GM19328 (cell line): Measurements from ENCODE around the gene ARSA.

Experiments used
- ATAC-seq: cut with Tn5 transposase; IDR thresholded peaks from one replicate; pipeline ENCODE4 v1.9.1; 2021; ENCODE audit warnings: mild to moderate bottlenecking, moderate library complexity; ENCODE audit not compliant: unreplicated experiment

ARSA gene

DNA sequence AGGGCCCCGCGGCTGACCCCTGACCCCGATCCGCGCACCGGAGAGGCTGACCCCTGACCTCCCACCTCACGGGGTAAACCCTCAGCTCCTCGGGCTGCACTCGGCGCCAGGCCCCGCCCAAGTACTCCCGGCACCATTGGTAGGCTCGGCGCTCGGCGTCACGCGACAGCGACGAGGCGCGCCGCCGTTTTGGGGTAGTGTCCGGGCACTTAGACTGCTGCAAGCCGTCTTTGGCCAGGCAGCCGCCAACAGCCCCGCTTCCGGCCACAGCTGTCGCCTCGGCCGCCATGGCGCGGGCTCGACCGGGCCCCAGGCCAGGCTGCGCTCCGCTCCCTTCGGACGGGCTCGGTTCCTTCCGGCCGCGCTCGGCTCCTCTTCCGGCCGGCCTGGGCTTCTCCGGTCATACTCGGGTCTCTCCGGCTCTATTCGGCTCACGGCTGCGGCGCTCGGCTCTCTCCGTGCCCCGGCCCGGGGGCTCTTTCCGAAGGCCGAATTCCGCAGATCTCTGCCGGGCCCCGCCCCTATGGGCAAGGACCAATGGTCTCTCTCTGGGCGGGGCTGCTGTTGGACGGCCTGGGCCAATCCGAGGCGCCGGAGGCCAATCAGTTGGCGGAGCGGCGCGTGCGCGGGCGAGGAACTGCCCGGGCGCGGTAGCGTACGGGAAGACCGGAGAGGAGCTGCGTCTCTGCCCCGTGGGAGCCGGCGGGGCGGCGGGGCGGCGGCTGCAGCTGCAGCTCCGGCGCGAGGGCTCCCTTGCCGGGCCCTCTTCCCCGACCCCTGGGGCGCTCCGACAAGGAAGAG, 45.3 kb downstream of the ARSA start, which contains the start of gene CHKB:
Gene CHKB (minus strand): TSS at position 357 of the 801 bp plus-strand sequence. CDS start 68 bp downstream, at position 289.
- ATAC-seq, result peak; percentile 86

DNA sequence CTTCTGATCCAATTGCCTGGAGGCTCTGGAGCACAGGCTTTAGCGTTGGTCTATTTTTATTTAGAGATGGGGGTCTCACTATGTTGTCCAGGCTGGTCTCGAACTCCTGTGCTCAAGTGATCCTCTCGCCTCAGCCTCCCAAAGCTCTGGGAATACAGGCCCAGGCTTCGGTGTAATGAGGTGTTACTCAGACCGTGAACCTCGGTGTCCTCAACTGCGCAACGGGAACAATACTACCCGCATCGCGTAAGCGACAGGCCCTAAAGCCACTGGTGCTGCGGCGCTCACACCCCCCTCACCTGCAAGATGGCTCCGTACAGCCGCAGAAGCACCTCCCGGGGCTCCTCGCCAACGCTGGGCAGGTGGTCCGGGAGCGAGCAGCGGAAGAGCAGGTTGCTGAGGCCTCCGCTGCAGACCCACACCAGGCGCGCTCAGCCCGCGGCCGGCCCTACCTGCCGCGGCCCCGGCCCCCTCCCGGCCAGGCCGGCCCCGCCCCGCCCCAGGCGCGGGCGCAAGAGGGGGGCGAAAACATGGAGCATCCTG, 45.9 kb downstream of the ARSA start:
- peak; percentile 23 for ATAC-seq

DNA sequence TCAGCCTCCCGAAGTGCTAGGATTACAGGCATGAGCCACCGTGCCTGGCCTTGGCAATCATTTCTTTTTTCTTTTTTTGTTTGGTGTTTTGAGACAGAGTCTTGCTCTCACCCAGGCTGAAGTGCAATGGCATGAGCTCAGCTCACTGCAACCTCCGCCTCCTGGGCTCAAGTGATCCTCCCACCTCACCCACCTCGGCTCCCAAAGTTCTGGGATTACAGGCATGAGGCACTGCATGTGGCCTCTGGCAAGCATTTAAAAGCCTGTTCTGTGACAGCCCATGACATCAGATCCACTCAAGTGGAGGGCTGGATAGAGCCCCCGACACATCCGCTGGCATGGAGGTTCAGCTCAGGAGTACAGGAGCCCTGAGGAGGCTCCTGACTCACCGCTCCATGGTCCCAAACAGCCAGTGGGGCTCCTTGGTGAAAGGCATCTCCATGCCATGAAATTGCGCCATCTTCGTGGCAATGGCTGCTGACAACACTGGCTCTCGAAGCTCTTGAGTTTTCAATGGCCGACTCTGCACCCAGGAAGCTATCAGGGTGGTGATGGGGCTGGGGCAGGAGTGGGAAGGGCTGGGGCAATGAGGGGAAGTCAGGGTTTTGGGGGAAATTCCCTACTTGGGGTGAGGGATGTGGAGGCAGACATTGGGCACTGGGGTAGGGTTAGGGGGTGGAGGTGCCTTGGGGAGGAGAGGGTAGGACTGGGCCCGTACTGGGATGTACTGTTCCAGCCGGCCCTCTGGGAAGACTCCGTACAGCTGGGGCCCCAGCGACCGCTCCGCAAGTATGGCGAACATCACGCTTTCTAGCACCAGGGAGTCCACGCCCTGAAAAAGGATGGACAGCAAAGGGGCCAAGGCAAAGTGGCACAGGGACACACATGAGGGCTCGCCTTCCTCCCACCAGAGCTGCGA, 46.7 kb downstream of the ARSA start:
- ATAC-seq, result no peak

DNA sequence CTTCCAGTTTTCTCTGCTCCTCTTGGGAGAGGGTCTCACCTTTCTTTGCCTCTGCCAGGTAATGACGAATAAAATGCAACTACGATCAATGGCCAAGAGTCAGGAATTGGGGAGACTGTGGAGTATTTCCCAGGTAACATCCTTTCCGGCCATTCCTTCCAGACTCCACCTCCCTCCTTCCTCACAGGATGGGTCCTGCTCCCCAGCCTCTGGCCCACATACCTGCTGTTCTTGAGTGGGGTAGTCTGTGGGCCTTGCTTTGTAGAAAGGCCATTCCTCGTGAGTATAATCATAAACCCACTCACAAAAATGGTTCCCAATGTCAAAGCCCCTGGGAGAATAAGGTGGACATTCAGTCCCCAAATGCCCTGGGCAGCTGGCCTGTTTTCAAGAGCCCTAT, 48.2 kb downstream of the ARSA start:
- ATAC-seq, result no peak

DNA sequence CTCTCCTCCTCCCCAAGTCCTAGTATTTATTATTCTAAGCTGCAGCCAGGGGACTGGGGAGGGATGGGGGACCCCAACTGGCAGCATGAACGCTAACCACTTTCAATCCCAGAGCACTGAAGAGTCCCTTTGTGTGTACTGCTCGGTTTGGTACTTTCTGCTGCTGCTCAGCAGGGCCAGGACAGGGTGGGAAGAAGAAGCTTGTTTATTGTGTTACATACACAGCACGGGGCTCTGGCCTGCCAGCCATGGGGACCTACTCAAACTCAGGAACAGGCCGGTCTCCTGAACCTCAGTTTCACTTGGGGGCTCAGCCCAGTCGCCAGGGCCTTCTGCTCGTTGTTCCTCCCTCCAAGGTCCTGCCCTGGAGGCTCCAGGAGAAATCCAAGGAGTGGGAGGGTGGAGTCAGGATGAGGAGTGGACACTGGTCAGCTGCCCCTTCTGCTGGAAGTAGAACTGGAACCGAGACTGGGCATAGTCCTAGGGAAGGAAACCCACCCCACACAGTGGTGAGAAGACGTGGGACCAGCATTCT, 49.1 kb downstream of the ARSA start:
- no peak for ATAC-seq

DNA sequence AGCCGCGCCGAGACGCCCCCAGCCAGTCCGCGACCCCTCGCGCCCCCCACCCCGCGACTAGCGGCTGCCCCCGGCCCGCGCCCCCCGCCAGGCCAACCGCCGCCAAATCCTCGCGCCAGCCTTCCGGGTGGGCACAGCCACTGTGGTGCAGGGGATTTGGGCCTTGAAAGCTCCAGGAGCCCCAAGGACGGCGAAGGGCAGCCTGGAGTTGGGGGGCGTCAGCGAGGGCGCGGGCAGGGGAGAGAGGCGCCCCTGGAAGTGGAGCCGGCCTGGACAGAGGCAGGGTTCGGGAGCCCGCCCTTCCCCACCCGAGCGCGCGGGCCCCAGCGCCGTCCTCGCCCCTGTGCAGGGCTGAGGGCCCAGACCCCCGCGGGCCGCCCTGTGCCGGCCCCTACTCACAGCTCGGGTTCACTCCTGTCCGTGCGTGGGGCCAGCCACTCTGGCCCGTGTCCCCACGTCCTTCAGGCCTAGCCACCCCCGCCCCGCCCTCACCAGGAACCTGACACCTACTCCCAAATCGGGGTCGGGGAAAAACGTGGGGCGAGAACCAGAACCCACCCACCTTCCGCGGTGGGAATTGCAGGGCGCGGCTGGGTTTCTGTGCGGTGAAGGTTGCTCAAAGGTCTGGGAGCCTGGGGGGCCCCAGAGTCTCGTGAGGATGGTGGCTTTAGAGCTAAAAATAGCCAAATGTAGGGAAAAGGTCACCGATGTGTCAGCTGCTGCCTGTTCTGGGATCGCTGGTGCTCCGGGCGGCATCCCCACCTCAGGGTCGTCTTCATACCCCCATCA, 49.8 kb downstream of the ARSA start, which contains the start of gene CPT1B:
Gene CPT1B (minus strand): TSS at position 441 of the 789 bp plus-strand sequence. CDS start 512 bp downstream, outside the sequence.
- no peak for ATAC-seq

DNA sequence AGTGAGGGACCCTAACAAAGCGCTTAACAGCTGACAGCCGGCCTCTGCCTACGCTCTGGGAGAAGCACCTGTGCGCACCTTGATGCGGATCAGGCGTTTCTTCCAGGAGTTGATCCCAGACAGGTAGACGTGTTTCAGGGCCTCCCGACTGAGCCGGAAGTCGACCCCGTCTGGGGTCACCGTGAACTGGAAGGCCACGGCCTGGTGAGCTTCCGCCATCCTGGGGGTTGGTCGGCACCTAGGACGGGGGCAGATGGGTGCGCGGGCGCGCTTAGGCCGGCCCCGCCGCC, 50.3 kb downstream of the ARSA start:
- ATAC-seq, result no peak

DNA sequence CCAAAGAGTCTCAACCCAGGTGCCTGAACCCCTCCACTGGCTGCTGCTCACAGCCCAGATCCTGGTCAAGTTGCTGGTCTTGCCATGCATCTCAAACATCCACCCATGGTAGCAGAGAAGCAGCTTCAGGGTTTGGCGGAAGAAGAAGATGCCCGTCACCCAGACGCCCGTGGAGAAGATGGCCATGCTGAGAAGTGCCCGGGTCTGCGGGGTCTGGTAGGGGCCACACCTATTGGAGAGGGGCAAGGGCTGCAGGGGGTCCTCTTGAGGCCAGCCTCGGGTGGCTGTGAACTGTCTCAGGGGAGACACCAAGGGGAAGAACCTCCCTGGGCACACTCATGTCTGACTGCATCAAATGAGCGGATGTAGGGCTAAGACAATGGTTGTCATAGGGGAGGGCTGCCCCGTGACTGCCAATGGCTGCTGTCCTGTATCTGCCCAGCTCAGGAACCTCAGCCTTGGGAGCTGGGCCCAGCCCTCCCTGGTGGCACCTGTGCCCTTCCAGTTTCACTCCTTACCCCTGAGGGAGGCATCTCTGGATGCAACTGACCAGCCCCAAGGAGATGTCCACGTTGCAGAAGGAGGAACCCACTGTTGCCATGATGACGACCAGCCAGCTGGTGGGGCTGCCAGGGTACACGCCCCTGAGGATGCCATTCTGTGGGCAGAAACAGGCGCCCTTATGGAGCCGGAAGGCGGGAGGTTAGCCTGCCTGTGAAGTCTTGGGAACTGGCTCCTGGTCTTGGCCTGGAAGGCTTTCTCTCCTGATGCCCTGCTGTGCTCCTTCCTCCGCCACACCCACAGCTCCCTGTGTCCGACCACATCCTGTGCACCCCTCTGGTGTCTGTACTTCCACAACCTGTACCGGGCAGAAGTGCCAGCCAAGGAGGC, 50.9 kb downstream of the ARSA start:
- no peak for ATAC-seq

DNA sequence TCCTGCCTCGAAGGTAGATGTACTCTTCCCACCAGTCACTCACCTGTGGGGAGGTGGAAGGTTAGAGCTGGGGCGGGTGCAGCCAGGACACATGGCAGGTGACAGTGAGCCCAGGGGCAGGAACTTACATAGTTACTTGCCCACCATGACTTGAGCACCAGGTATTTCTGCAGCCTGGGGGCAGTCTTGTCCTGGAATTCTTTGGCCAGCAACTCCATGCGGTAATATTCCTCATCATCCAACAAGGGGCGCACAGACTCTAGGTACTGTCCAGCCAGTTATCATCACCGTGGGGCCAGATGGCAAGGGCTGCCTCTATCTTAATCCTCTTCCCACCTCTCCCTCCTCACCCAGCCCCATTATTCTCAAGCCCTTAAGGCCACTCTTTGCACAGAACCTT, 51.9 kb downstream of the ARSA start:
- no peak for ATAC-seq

DNA sequence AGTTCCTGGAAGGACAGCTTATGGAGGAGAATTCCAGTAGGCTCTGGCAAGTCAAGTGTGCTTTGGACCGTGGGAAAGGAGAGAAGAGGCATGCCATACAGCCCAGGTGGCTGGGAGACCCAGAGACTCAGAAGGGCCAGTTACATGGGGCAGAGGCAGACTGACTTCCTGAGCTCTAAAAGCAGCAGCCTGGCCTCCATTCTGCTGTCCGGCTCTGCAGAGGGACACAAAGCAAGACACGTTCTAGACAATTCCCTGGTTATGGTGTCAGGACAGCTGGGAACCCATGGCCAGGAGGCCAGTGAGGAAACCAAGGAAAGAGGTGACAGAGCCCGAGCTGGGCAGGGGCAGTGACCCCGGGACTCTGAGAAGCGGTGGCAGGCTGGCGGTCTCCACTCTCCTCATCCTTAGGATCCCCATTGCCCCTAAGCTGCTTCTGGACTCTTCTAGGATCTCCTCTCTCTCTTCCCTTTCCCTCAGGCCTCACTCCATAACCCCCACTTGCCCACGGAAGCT, 52.5 kb downstream of the ARSA start:
- ATAC-seq, result no peak
